KBM-7 (cell line): Measurements from ENCODE around the gene PLCD3.
A peak's percentile ranks its signal among the peaks of the same experiment; 100 is the strongest.

Experiments used
- DNase-seq: peaks from one replicate; pipeline ENCODE4 v3.0.0-alpha.2; 2015
- in situ Hi-C: fragments of 300-500 bp; cut with MboI; formaldehyde crosslinking; loops from 2 replicates; pipeline ENCODE4 v1.14.3; 2020; ENCODE audit warnings: low sequenced_read_pairs, low pct_unique_long_range_greater_than_20kb, mixed read lengths

The PLCD3 gene

GRCh38 chr17:45091778-45092425 is 40.4 kb downstream of the PLCD3 start:
- no peak for DNase-seq
- in situ Hi-C loops: no loop called here

GRCh38 chr17:45090711-45091110 is 41.6 kb downstream of the PLCD3 start:
- DNase-seq: no peak
- in situ Hi-C loops: no loop called here

DNA sequence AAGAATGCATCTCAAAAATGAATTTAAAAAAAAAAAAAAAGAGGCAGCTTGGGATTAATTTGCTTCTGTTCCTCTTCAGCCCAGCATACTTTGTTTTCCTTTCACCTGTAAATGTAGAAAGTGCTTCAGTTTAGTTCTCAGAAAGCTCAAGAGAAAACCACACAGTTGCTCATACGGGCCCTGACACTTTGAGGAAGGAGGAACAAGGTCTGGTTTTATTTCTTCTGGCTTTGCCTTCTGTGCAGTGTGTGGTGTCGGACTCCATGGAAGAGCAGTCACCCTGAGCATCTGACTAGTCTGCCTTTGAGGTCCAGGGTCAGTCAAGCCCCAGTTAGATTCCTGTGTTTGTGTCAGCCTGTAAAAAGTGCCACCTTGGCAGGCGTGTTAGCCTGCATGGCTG is 43.6 kb downstream of the PLCD3 start:
- DNase-seq: peak; percentile 78
- in situ Hi-C loops: no loop called here

GRCh38 chr17:45087978-45088377 is 44.3 kb downstream of the PLCD3 start:
- in situ Hi-C loops: no loop called here
- DNase-seq: no peak

DNA sequence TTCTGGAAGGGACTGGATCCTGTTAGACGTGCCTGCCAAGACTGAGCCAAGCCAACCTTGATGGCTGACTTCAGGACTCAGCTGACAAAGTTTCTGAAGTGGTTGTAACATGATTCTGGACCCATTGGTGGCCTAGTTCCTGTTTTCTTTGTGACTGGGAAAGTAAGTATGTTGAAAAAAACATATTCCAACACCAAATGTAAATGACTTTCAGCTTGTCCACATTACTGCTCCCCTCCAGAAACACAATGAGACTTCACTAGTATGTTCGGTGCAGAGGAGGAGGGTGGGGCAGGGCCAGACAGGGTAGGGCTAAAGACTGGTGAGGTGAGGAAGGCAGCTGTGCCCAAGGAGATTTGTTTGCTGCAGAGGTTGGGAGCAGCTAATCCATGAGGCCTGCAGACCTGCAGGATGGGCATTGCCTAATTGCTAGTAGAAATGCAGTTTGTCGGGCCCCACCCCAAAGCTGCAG is 44.8 kb downstream of the PLCD3 start:
- DNase-seq: peak; percentile 55

GRCh38 chr17:45086865-45087503 is 45.3 kb downstream of the PLCD3 start:
- DNase-seq: no peak
- in situ Hi-C loops: no loop called here

More for the DNA sequence above, 44.8 kb downstream of the PLCD3 start:
- in situ Hi-C loops: no loop called here

DNA sequence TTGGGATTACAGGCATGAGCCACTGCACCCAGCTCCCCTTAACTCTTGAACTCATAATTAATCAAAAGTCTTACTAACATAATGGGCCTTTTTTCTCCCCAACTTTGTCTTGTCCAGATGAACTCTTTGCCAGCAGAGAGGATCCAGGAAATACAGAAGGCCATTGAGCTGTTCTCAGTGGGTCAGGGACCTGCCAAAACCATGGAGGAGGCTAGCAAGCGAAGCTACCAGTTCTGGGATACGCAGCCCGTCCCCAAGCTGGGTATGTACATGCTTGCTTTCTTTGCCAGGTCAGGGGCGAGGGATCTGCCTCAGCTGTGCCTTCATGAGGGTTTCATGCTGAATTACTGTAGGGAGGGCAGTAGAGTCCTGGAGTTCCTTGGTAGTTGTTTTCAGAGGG is 45.9 kb downstream of the PLCD3 start:
- in situ Hi-C loops: no loop called here

DNA sequence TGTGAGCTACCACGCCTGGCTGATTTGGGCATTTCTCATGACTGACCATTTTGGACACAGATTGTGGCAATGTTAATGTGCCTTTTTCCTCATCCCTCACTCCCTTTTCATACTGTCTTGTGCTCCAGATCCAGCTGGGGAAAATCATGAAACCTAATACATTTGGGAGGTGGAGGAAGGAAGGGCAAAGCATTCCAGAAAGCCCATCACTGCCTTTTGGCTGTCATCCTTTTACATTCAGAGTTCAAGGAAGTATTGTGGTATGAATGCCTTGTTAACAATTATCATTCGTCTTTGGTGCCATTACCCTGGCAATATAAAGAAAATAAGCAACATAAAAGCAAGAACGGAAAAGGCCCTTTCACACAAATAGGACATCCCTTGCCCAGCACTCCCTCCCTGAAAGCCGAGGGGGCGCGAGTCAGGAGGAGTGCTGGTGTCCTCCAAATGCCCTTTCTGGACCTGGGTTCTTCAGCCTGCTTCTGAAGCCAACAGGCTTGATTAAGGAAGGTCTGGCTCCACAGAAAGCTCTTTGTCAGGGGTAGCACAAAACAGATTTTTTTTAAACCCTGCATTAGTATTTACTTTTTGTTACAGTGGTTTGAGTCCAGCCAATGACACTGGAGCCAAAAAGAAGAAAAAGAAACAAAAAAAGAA is 51.1 kb downstream of the PLCD3 start:
- in situ Hi-C loops: no loop called here
- DNase-seq: no peak

More for the DNA sequence above, 45.9 kb downstream of the PLCD3 start:
- no peak for DNase-seq

GRCh38 chr17:45077643-45078042 is 54.7 kb downstream of the PLCD3 start:
- DNase-seq: peak; percentile 94
- in situ Hi-C loops: no loop called here

DNA sequence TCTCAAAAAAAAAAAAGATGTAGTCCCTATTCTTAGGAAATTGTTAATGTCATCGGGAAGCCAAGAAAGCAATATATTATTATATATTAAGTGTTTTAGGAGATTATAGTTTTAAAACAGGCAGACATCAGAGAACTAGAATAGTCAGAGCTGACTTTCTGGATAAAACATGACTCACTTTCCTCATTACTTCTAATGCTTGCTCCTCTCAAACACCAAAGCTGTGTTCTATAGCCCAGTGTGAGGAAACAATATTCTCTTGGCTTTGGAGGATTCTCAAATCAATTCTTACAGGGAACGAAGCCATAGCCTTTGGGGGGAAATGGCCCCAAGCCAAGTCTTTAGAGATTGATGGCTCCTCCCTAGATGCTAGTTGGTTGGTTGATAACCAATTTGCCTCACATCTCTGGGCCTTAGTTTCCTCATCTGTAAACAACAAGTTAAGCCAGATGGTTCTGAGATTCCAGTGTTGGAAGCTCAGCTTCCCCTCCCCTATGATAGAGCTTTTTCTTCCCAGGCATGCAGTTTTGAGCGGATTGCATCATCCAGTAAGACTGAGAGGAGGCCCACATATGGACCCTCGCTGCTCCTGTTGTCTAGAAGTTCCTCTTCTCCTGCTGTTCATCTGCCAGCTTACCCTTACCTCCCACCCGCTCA is 58.8 kb downstream of the PLCD3 start:
- in situ Hi-C loops: no loop called here
- DNase-seq: peak; percentile 88

DNA sequence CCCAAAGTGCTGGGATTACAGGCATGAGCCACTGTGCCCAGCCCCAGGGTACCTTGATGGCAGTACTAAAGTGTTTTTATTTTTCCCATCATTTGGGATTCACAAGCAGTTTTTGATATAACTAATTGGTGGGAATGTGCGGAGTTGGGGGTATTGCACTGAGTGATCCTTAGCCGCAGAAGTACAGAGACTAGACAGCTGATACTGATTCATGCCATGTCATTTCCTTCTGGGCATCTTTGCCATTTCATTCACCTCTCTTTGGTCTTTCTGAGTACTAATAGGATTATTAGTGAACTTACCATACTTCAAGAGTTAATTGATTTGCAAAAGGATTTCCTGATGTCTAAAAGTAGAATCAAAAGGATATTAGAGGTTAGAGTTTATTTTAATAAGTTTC is 61.5 kb downstream of the PLCD3 start:
- in situ Hi-C loops: no loop called here
- no peak for DNase-seq

DNA sequence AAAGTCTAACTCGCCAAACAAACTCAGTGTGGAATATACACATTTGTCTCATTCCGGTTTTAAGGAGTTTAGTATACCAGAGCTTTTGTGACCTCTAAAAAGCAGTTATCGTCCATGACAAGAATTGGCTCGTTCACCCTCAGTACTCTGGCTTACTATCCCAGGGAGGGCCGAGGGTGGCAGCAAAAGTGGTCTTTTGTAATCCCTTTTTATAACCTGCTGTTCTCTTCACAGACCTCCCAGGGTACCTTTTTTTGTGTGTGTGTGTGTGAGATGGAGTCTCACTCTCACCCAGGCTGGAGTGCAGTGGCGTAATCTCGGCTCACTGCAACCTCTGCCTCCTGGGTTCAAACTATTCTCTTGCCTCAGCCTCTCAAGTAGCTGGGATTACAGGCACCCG is 62.3 kb downstream of the PLCD3 start:
- DNase-seq: no peak
- in situ Hi-C loops: no loop called here

DNA sequence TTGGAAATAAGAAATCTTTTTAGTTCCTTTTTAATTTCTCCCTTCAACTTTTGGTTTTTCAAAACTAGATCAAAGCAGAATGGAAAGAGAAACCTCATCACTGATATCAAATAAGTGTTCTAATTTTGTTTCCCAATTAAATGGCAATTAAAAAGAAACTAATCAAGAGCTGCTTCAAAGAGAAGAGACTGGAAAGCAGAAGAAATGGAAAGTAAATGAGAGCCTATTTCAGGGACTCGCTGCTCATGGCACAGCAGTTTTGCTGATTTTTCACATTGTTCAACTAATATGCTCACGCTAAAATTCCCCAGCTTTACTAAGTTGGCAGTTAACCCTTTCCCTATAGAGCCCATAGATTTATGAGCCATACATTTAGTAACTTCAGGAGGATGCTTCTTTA is 64.7 kb downstream of the PLCD3 start:
- DNase-seq: no peak
- in situ Hi-C loops: no loop called here

DNA sequence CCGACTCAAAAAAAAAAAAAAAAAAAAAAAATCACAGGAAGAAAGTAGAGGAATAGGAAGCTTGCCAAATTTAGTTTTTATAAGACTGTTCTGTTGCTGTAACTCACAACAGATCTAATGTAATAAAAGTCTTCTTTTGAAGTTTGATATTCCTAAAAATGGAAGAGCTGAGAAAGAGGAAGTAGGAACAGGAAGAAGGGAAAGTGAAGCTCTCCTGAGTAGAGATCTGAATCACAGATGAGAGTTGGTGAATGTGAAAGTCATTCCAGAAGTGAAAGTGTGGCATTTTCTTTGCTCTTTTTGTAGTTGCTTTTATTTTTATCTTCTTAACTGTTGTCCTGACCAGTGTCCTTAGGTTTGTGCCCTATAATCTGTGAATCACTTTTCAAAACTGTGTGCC is 69.1 kb downstream of the PLCD3 start:
- DNase-seq: peak; percentile 69
- in situ Hi-C loops: no loop called here

DNA sequence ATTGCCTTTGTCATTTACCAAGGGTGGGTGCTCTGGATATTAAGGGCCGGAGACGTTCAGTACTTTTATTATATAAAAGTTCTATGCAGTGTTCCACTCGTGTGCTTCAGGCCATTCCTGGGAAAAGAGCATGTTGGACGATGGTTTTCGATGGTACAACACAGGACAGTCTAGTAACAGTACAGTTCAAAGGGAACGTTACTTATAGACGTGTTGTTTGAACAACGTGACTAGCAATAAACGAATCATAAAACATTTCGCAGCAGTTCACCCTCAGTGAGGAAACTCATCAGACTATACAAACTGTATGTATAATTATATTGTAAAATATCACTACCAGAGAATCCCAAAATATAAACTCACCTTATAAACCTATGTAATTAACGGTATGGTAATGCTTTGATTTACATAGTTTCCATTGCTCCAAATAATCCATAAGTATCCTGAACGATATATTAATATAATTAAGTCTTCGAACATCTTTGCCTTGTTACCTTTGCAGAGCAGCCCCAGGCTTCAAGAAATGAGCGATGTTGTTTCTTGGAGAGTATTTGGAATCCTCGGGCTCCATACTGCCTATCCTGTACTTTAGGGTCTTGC is 70.6 kb downstream of the PLCD3 start:
- DNase-seq: no peak
- in situ Hi-C loops: no loop called here

DNA sequence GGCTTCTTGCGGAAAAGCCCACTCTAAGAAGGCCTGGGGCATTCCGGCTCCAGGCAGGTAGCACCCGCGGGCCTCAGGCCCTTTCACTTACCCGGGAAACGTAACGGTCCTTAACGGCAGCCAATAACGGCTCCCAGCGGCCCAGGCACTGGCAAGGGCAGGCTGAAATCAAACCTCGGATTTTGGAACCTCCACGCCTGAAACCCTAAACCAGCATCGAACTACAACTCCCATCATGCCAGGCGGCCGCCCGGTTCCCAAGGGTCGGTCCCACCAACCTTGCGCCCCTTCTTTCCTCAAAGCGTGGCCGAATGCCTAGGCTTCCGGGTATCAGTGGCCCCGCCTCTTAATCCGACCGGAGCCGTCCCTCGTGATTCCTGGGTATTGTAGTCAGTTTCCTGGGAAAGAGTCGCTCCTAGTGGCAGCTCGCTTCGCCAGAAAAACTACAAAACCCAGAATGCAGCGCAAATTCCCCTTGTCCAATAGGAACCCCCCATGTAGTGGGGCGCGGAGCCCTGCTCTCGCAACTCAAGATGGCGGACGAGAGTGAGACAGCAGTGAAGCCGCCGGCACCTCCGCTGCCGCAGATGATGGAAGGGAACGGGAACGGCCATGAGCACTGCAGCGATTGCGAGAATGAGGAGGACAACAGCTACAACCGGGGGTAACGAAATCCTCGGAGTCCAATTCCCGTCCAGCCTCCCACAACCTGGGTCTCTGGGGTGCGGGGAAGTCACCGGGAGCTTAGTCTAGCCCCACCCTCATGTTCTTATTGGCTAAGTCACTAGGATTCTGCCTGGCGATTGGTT is 71.3 kb downstream of the PLCD3 start, which contains the start of gene NMT1:
TSS of gene NMT1 (plus strand) at position 521 of the 809 bp plus-strand sequence. CDS start at position 534, 13 bp downstream.
- in situ Hi-C loops: no loop called here

GRCh38 chr17:45060382-45060796 is 71.9 kb downstream of the PLCD3 start:
- in situ Hi-C loops: no loop called here

More for the DNA sequence above, 71.3 kb downstream of the PLCD3 start, which contains the start of gene NMT1:
- DNase-seq: peak; percentile 100

More at GRCh38 chr17:45060382-45060796, 71.9 kb downstream of the PLCD3 start:
- no peak for DNase-seq
